Measurements from ENCODE around the gene FOXD4L1.
"Not testable (repeated sequence)": the region's sequence is repeated elsewhere in the genome, so short reads cannot be mapped to it uniquely, and the experiment has no call there.

FOXD4L1 gene

GRCh38 chr2:113498365-113498764 is at the start of gene FOXD4L1:
FOXD4L1 (plus strand) TSS chr2:113498665; CDS start chr2:113499257, 592 bp downstream.
- DNase-seq = not testable (repeated sequence)

GRCh38 chr2:113465770-113466169 is 32.7 kb upstream of the FOXD4L1 start:
- not testable (repeated sequence) for DNase-seq

GRCh38 chr2:113476688-113477368 is 21.6 kb upstream of the FOXD4L1 start:
- not testable (repeated sequence) for DNase-seq

DNA sequence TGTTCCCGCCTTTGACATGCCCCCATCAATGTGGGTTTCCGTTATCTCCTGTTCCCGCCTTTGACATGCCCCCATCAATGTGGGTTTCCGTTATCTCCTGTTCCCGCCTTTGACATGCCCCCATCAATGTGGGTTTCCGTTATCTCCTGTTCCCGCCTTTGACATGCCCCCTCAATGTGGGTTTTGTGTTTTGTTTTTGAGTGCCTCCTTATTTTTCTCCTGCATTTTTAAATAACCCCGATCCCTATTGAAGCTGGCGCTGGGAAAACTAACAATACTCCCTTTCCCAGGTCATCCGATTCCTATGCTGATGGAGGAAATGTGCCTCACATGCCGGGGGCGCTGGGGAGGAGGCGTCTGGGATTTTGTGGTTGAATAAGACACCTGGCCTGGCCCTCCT is 1.9 kb upstream of the FOXD4L1 start:
- not testable (repeated sequence) for DNase-seq

DNA sequence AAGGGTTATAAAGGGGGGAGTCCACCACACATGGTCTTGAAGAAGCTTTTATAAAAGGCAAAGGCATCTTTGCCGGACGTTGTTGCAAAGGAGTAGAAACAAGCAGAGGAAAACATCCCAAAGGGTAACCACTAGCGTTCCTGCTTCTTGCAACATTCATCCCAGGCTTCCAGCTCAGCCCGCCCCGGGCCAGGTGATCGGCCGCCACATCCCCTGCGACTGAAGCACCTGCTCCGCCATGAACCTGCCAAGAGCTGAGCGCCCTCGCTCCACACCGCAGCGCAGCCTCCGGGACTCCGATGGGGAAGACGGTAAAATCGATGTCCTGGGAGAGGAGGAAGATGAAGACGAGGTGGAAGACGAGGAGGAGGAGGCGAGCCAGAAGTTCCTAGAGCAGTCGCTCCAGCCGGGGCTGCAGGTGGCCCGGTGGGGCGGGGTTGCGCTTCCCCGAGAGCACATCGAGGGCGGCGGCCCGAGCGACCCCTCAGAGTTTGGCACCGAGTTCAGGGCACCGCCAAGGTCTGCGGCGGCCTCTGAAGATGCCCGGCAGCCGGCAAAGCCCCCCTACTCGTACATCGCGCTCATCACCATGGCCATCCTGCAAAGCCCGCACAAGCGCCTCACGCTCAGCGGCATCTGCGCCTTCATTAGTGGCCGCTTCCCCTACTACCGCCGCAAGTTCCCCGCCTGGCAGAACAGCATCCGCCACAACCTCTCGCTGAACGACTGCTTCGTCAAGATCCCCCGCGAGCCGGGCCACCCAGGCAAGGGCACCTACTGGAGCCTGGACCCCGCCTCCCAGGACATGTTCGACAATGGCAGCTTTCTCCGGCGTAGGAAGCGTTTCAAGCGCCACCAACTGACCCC is 787 bp downstream of the FOXD4L1 start:
- not testable (repeated sequence) for DNase-seq

GRCh38 chr2:113499886-113500722 is 1.6 kb downstream of the FOXD4L1 start:
- not testable (repeated sequence) for DNase-seq

- not testable (repeated sequence) for DNase-seq
Measured at GRCh38 chr2:113500723-113501038, 2.2 kb downstream of the FOXD4L1 start.

DNA sequence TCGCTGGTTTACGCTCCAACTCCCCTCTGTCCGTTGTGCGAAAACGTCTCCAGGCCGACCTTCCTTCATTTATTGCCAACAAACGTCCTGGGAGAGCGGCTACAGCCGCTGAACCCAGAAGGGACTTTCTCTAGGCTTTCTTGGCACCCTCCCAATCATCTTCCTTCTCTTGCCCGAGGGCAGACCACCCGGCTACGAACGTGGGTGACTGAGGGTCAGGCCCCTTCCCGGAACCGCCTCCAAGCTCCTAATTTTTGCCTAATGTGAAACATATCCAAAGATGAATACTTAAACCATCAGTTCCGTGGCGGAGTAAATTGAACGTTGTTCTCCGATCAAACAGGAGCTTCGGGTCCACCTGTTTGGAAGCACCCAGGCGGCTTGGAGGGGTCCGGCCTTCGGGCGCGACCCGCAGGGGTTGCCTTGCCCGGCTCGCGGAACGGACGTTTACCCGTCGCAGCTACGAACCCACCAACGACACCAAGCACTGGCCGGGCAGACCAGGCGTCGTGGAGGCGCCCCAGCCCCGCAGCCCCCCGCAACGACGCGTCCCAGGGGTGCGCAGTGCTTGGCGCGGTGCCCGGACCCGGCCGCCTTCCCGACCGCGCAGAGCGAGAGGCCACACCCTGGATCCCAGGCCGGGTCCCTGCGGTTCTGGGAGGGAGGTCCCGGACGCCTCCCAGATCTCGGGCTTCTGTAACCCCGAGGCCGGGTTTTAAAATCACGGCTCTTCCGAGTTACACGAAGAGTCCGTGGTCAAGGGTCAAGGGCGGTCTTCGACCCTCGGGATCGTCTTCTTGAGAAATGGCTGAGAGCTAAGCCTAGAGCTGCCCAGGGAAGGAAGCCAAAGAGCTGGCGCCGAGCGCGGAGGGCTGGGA is 4.0 kb downstream of the FOXD4L1 start:
- DNase-seq = not testable (repeated sequence)

GRCh38 chr2:113503094-113504042 is 4.9 kb downstream of the FOXD4L1 start:
- not testable (repeated sequence) for DNase-seq

GRCh38 chr2:113504081-113504480 is 5.6 kb downstream of the FOXD4L1 start:
- not testable (repeated sequence) for DNase-seq

DNA sequence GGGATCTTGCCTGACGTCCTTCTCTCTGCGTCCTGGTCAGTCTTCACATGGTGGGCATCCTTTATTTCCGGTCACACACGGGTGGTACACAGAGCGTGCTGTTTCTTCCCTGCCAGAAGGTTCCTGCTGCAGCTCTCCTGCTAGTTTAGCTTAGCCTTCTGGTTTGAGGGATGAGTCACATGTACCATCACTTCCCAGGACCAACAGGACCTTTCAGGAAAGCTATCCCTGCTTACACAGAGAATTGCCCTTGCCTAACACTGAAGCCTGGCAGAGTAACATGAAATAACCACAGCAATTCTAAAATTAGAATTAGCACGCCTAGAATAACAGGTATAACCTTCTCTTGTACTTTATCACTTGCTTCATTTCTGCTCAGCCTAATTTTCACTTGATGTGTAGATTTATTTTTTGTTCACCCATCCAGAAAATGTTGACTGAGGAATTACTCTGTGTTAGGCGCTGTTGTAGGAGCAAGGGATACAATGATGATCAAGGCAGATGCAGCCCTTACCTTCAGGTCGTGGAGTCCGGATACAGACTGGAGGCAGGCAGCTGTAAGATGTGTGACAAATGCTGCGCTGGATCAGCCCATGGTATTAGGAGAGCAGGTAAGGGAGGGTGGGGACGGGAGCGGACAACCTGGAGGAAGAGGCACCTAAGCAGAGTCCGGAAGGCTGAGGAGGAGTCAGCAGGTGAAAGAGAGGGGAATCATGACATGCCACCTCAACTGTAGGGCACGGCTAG is 9.1 kb downstream of the FOXD4L1 start:
- not testable (repeated sequence) for DNase-seq

DNA sequence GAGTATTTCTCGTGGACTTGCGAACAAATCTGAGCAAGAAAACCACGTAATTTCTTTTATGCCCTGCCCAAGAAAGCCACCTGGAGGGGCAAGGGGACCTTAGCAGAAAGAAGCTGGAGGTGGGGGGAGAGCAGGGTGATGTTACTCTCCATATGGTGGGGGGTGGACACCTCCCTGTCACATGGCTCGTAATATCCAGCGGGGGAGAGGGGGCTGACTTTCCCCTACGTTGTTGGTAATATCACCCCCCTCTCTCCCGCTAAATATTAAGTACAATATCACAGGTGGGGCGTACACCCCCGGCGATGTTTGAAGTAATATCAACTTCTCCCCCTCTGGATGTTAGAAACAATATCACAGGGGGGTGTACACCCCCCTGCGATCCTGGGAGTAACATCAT is 9.7 kb downstream of the FOXD4L1 start:
- DNase-seq = not testable (repeated sequence)

GRCh38 chr2:113510913-113511312 is 12.4 kb downstream of the FOXD4L1 start:
- DNase-seq = not testable (repeated sequence)

GRCh38 chr2:113511859-113512258 is 13.4 kb downstream of the FOXD4L1 start:
- DNase-seq = not testable (repeated sequence)

GRCh38 chr2:113515457-113515856 is 17.0 kb downstream of the FOXD4L1 start:
- DNase-seq = not testable (repeated sequence)

GRCh38 chr2:113515995-113516394 is 17.5 kb downstream of the FOXD4L1 start:
- DNase-seq = not testable (repeated sequence)

DNA sequence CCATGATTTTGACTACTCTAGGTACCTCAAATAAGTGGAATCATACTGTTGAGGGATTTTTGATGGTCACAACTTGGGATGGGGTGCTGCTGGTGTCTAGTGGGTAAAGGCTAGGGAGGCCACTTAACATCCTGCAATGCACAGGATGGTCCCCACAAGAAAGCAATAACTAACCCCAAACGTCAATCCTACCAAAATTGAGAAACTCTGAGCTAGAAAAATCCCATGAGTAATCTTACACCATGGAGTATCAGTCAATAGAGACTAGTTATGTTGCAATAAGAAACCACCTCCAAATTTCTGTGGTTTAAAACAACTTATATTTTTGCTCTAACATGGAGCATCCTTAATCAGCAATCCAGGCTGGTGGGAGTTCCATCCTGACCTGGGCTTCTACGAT is 18.6 kb downstream of the FOXD4L1 start:
- not testable (repeated sequence) for DNase-seq

- not testable (repeated sequence) for DNase-seq
Measured at GRCh38 chr2:113520837-113521236, 22.4 kb downstream of the FOXD4L1 start.

DNA sequence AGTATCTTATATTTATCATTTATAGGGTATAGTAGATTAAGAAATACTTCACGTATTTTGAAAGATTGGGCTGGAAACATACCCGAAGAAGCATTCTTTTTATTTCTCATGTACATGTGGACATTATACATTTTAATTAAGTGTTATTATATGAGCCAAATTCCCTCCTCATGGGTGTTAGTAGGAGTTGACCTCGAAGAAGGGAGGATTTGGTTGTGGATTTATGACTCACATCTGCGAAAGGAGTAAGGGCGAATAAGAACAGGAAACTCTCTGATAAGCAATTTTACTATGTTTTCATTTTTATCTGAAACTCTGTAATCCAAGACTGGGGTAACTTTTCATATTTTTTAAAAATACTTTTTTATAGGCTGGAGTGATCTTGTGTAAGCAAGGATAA is 23.0 kb downstream of the FOXD4L1 start:
- DNase-seq = not testable (repeated sequence)

DNA sequence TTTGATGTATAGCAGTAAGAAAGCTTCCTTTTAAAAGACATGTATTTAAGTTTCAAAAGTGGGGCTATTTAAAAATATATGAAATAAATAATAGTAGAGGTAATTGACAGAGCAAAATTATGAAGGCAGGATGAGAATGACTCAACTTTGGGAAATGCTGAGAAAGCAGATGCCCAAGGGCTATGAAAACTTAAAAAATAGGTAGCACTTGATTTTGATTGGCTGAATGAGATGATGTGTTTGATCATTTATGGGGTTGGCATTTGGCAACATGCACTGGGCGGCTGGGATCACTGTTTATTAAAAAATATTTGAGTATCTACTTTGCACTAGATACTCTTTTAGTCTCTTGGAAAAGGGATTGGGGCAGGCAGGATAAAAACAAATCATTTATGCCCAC is 26.5 kb downstream of the FOXD4L1 start:
- DNase-seq = not testable (repeated sequence)

Data from NCI-H1092 (cell line).